Endothelial cell of umbilical vein (primary cell): Measurements from ENCODE around the gene GADD45GIP1. TPM values are rescaled to one million over a fixed set of nuclear protein-coding genes. Genes with fewer than 3 reads are reported as not detected.

Experiments
- BruUV-seq: library from RNA; stranded (reverse); fragments of 400-500 nt; replicated peaks from 2 replicates; lab custom pipeline; 2021; lab: Mats Ljungman, UMichigan
- CTCF ChIA-PET: fragments of 300-600, 350-600 bp; sonication (Branson Sonifier 250); formaldehyde crosslinking; loops from one replicate; lab custom pipeline; 2021; ENCODE audit warnings: antibody characterized with exemption, inconsistent platforms; lab: Charles Lee
- POLR2A ChIA-PET: fragments of 300-600, 350-600 bp; sonication (Branson Sonifier 250); formaldehyde crosslinking; loops from one replicate; lab custom pipeline; 2021; ENCODE audit warnings: antibody characterized with exemption, inconsistent platforms; lab: Charles Lee
- DNase-seq: peaks from one replicate; pipeline ENCODE4 v3.0.0-alpha.2; 2011; ENCODE audit warnings: low read depth, low spot score
- FAIRE-seq: peaks from 2 replicates; lab custom pipeline; 2011; peaks lifted over from hg19 to GRCh38; lab: Jason Lieb, UNC
- H2AFZ ChIP-seq: 2 replicates; pipeline ENCODE4 v1.6.0; 2012; ENCODE audit warnings: low read depth, low read length, control low read depth, inconsistent platforms
- H3K27ac ChIP-seq: 2 replicates; pipeline ENCODE4 v1.5.1; 2011; ENCODE audit warnings: low read depth, mild to moderate bottlenecking, control low read depth, low read length, moderate library complexity; ENCODE audit not compliant: insufficient read depth
- H3K27me3 ChIP-seq, 2 experiments: 2 replicates each; pipeline versions ENCODE4 v1.6.0 to v1.6.1; 2011; ENCODE audit warnings: low read length in 2 of 2, mixed read lengths in 1 of 2; ENCODE audit not compliant: control insufficient read depth in 2 of 2, insufficient read depth in 2 of 2
- H3K36me3 ChIP-seq, 2 experiments: 2 replicates in 1 of 2; 3 replicates in 1 of 2; pipeline ENCODE4 v1.5.1; 2011; ENCODE audit warnings: low read length in 2 of 2, mild to moderate bottlenecking in 1 of 2, moderate library complexity in 1 of 2; ENCODE audit not compliant: control insufficient read depth in 2 of 2, insufficient read depth in 2 of 2; ENCODE audit errors: extremely low read depth in 1 of 2
- H3K4me1 ChIP-seq: 3 replicates; pipeline ENCODE4 v1.5.1; 2011; ENCODE audit warnings: mild to moderate bottlenecking, low read length; ENCODE audit not compliant: control insufficient read depth, insufficient read depth; ENCODE audit errors: extremely low read depth
- H3K4me2 ChIP-seq: 2 replicates; pipeline ENCODE4 v1.6.1; 2011; ENCODE audit warnings: low read length, control low read depth, mixed read lengths; ENCODE audit not compliant: insufficient read depth
- H3K4me3 ChIP-seq, 3 experiments: fragments of 200-600 bp in 1 of 3; sonication (generic), shearing (Covaris generic) in 1 of 3; replicated peaks in 1 of 3; 2 replicates each; pipeline ENCODE4 v1.5.1; 2011 to 2016; ENCODE audit warnings: control low read depth in 3 of 3, low read length in 3 of 3, mild to moderate bottlenecking in 2 of 3, inconsistent platforms in 1 of 3, low read depth in 1 of 3, moderate library complexity in 1 of 3; ENCODE audit not compliant: insufficient read depth in 1 of 3
- H3K79me2 ChIP-seq: 2 replicates; pipeline ENCODE4 v1.6.0; 2012; ENCODE audit warnings: low read length, inconsistent platforms; ENCODE audit not compliant: control insufficient read depth, insufficient read depth
- H3K9ac ChIP-seq: replicated peaks from 2 replicates; pipeline ENCODE3; 2011; ENCODE audit warnings: low read length, control low read depth; ENCODE audit not compliant: insufficient read depth; ENCODE audit errors: extremely low read depth
- H3K9me1 ChIP-seq: replicated peaks from 3 replicates; pipeline ENCODE4 v1.6.0; 2011; ENCODE audit warnings: mild to moderate bottlenecking, low read length; ENCODE audit not compliant: control insufficient read depth, insufficient read depth; ENCODE audit errors: extremely low read depth
- H3K9me3 ChIP-seq: replicated peaks from 2 replicates; pipeline ENCODE4 v1.5.1; 2012; ENCODE audit warnings: low read length, inconsistent platforms; ENCODE audit not compliant: control insufficient read depth, insufficient read depth
- H4K20me1 ChIP-seq: replicated peaks from 2 replicates; pipeline ENCODE3; 2011; ENCODE audit warnings: mild to moderate bottlenecking, low read length; ENCODE audit not compliant: control insufficient read depth, insufficient read depth; ENCODE audit errors: extremely low read depth
- CTCF ChIP-seq, 2 donors: IDR thresholded peaks; 1 replicate in 1 of 2; 2 replicates in 1 of 2; pipeline ENCODE4 v1.5.1; 2011; ENCODE audit warnings: low read length in 2 of 2, mild to moderate bottlenecking in 2 of 2, moderate library complexity in 2 of 2, control low read depth in 1 of 2, inconsistent platforms in 1 of 2, low read depth in 1 of 2; ENCODE audit not compliant: insufficient read depth in 1 of 2; ENCODE audit errors: extremely low read depth in 1 of 2
- EZH2 ChIP-seq: IDR thresholded peaks from 2 replicates; pipeline ENCODE4 v1.6.1; 2012; ENCODE audit warnings: borderline replicate concordance, low read depth, mild to moderate bottlenecking, moderate library complexity, low read length, inconsistent platforms; ENCODE audit not compliant: severe bottlenecking
- FOS ChIP-seq: IDR thresholded peaks from 2 replicates; pipeline ENCODE4 v1.6.1; 2011; ENCODE audit warnings: mild to moderate bottlenecking, low read length, moderate library complexity, borderline replicate concordance; ENCODE audit not compliant: insufficient read depth
- GATA2 ChIP-seq: IDR thresholded peaks from 2 replicates; pipeline ENCODE4 v1.7.0; 2011; ENCODE audit warnings: low read depth, mild to moderate bottlenecking, moderate library complexity, mixed read lengths, low read length; ENCODE audit not compliant: insufficient read length, insufficient read depth
- JUN ChIP-seq: IDR thresholded peaks from 2 replicates; pipeline ENCODE4 v1.6.1; 2011; ENCODE audit warnings: borderline replicate concordance, low read depth; ENCODE audit not compliant: insufficient read length, insufficient read depth
- MAX ChIP-seq: IDR thresholded peaks from 2 replicates; pipeline ENCODE4 v1.6.1; 2011; ENCODE audit not compliant: insufficient read depth, insufficient read length
- MYC ChIP-seq: IDR thresholded peaks from one replicate; pipeline ENCODE4 v1.6.1; 2011; ENCODE audit warnings: mild to moderate bottlenecking, low read depth, low read length
- POLR2A ChIP-seq: IDR thresholded peaks from 2 replicates; pipeline ENCODE4 v1.6.1; 2012; ENCODE audit warnings: low read depth, mild to moderate bottlenecking, control low read depth, low read length
- POLR2AphosphoS5 ChIP-seq: IDR thresholded peaks from 2 replicates; pipeline ENCODE4 v1.6.1; 2012; ENCODE audit warnings: low read depth, mild to moderate bottlenecking, control low read depth, low read length, moderate library complexity; ENCODE audit not compliant: insufficient read depth
- dilution Hi-C: fragments of 300-500 bp; cut with MboI; formaldehyde crosslinking; loops from one replicate; pipeline ENCODE4 v1.15.0; 2019; ENCODE audit warnings: low sequenced_read_pairs; ENCODE audit not compliant: extremely low pct_ligation_motif_present
- intact Hi-C: fragments of 100-400 bp; cut with micrococcal nuclease; formaldehyde crosslinking; loops from one replicate; pipeline ENCODE4 v1.10.0; 2022
- polyA plus RNA-seq, 4 experiments: library from polyadenylated mRNA; depleted of rRNA in 3 of 4; stranded (reverse) in 3 of 4; unstranded in 1 of 4; fragments of >200 nt; gene quantifications; 2 replicates each; pipeline versions ENCODE4 v1.2.1 to v1.2.3, GENCODE V29; 2011 to 2012; ENCODE audit warnings: missing spikeins in 1 of 4
- total RNA-seq: library from RNA; stranded (reverse); gene quantifications from 2 replicates; pipeline ENCODE4 v1.2.3, GENCODE V29; 2021

The GADD45GIP1 gene
- total and polyA plus RNA-seq, 2 donors (not counting 3 experiments of a cell fraction or from before 2014, with no cell fraction given) = 32.8 to 38.3 TPM

GRCh38 chr19:12969292-12969988, 12.4 kb upstream of the GADD45GIP1 start, which contains the start of gene DAND5:
TSS of gene DAND5 (plus strand) at chr19:12969576. CDS start at chr19:12969661, 85 bp downstream.
- Histone ChIP-seq H3K79me2 (no peaks in the 10 kb centered on the region), H4K20me1 (no peaks in the 10 kb centered on the region), H3K9me1 (no peaks in the 10 kb centered on the region), H3K9ac (no peak within 1 kb of the TSS), H3K27me3 (no peaks in the 10 kb centered on the region), H3K9me3 (no peaks in the 10 kb centered on the region), H3K27ac (no peak within 1 kb of the TSS), H3K4me1 (peaks cover 2% of the 10 kb centered on the region), H3K4me3 (no peak within 1 kb of the TSS), H2AFZ (no peak within 1 kb of the TSS), H3K4me2 (no peak within 1 kb of the TSS), H3K36me3 (no peaks in the 10 kb centered on the region)
- CTCF ChIA-PET = interaction anchor here (0.7 to 1.0 kb wide), 2 partner anchors 8 to 125 kb away, joined by 3 read pairs; no protein-coding TSS in a partner anchor
- no peak for DNase-seq
- POLR2A ChIA-PET = no interaction called here
- no TSS peak for BruUV-seq
- no peak for FAIRE-seq
- TF ChIP-seq CTCF (IDR thresholded peaks at IDR 0.05; ENCODE audit: extremely low read depth in 1 of 2, insufficient read depth in 1 of 2, low read depth in 1 of 2, low read length in 2 of 2) = no peak
- TF ChIP-seq EZH2 = no peak
- TF ChIP-seq POLR2AphosphoS5 = no peak
- TF ChIP-seq FOS = no peak
- TF ChIP-seq MYC = no peak
- TF ChIP-seq JUN = no peak
- no peak for TF ChIP-seq GATA2
- TF ChIP-seq MAX = no peak
- no peak for TF ChIP-seq POLR2A
- intact Hi-C loops = no loop called here
- dilution Hi-C loops = no loop called here
